ENCODE data around the gene CACUL1.

Gene CACUL1

GRCh38 chr10:118638680-118639079 is 116.1 kb downstream of the CACUL1 start:
- DNase-seq (ENCODE audit: low spot score), result no peak

DNA sequence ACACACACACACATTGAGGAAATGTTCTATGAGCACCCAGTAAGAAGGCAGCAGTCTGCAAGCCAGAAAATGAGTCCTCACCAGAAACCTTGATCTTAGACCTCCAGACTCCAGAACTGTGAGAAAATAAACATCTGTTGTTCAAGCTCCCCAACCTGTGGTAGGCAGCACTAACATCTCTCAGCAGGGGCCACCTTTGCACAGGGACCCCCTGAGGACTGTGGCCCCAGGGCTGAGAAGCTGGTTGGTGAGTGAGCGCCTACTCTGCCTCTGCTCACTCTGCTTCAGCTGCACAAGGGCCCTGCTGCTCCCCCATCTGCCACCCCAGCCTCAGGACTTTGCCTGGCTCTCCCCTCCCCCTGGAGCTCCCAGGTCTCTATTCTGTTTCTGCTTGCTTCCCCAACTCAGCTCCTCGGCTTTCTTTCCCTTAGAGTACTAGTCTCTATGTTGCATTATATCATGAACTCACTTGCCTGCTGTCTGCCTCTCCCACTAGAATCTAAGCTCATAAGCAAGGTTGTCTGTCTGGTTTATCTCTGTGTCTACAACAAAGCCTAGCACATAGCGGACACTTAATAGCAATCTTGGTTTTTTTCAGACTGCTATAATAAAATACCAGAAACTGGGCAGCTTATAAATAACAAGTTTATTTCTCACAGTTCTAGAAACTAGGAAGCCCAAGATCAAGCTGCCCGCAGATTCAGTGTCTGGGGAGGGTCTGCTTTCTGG is 118.9 kb downstream of the CACUL1 start:
- no peak for DNase-seq (ENCODE audit: low spot score)

GRCh38 chr10:118633786-118634185 is 121.0 kb downstream of the CACUL1 start:
- no peak for DNase-seq (ENCODE audit: low spot score)

GRCh38 chr10:118629211-118629610 is 125.6 kb downstream of the CACUL1 start:
- DNase-seq (ENCODE audit: low spot score), result no peak

DNA sequence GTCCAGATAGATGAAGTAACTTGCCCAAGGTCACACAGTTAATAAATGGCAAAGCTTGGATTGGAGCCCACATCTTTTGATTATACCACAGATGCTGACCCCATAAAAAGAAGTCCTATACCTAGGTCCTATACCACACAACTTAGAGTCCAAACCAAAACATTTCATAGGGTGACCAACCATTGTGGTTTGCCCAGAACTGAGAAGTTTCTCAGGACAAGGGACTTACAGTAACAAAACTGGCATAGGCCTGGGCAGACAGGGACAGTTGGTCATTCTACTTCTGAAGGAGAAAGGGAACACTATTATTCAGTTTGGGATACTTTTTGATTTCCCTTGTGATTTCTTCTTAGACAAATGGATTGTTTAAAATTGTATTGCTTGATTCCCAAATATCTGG is 126.4 kb downstream of the CACUL1 start:
- DNase-seq (ENCODE audit: low spot score), result no peak

DNA sequence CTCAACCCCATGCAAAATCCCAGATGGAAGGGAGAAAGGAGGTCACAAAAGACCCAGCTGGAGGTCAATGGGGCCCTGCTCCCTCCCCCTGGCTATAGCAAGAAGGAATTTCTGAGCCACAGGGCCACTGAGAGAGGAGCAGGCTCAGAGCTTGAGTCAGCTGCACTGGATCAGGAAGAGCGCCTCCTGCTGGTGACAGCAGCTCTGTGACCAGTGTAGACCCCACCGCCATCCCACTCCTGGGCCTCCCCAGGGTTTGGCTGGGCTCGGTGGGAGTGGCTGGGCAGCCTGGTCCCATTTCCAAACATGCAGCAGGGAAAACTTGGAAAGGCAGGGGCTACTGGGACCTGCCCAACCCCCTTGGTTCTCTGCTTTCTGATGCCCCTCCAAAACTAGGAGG is 127.8 kb downstream of the CACUL1 start:
- no peak for DNase-seq (ENCODE audit: low spot score)
